ENCODE results near the gene POLG.

The POLG gene

DNA sequence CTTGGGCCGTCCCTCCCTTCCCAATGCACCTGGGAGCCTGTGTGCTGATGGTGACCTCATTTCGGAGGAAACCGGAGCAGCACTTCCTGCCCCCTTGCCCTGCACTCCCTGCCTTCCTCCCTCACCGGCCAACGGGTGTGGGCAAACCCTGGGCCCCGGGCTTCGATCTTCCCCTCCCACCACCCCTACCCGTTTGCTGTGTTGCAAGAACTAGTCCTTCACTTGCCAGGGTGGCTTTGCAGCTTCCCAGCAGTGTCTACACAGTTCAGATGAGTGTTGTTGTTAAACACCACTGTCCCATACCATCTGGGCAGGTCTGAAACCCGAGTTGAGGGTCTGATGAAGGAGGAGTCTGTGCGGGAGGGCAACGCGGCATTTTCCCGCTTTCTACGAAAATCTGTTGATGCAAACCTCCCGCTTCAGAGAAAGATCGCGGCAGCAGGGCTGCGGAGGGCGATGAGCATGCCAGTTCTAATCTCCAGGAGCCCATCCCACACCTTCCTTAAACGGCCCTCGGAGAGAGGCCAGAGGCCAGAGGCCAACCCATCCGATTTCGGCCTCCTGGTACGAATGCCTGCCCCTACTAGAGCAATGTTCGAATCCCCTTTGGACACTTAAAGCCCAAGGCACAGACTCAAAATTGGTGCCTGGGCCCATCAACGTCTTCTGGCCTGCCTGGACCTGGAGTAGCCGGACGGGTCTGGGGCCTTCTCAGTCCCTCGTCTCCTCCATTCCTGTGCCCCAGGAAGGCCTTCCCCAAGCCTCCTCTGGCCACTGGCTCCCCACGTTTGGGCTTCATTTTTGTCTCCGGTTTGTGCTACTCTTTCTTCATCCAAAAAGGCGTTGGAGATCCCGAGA is 35.7 kb upstream of the POLG start:
- DNase-seq (ENCODE audit: low read depth in 2 of 2): no peak

DNA sequence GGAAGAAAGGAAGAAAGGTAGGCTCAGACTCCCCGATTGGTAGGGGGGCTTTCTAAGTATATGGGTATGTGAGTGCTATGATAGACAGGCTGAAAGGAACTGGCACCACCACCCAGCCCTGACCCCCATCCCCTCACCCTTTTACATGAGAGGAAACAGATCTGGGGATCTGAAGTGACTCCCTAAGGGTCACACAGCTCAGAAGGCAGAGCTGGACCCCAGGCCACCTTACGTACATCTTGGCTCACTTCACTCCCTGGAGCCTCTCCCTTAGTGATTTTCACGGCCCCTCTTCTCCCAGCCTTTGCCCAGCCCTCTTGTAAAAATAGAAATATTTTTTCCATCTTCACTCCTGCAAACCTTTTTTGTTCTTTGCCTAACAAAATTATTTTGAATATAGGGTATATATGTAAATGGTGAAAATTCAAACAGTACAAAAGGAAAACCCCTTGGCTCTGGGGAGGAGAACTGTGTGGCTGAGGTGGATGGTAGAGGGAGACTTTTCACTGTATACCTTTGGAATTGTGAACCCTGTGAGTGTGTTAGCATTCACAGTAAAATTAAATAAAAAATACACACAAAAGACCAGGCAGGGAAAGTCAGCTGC is 34.8 kb upstream of the POLG start:
- DNase-seq (ENCODE audit: low read depth in 2 of 2): no peak

DNA sequence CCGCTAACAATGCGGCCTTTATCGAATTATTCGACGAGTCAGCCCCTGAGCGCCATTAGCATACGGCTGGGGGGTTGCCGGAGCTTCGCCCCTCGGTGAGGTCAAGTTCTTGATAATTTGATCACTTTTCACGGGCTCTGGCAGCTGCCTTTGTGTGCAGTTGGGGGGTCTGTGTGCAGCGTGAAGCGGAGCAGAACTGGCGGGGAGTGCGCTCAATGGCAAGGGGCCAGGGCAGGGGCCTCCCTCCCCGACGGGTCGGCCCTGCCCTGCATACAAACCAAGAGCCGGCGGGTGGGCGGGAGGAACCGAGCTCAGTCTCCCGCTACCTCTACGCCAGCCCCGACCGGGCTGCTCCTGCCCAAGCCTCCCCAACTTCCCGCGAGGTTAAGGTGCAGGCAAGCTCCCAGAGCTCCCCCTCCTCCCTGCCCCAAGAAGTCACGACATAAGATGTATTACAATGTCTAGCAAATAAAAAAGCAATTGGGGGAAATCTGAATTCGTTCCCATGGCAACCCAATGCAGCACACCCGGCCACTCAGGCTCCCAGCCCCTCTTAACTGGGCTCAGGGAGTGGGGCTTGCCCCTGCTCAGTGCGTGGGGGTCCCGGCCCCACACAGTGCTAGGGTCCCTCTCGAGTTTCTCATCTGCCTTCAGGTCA is 34.1 kb upstream of the POLG start:
- DNase-seq (ENCODE audit: low read depth in 2 of 2): no peak

DNA sequence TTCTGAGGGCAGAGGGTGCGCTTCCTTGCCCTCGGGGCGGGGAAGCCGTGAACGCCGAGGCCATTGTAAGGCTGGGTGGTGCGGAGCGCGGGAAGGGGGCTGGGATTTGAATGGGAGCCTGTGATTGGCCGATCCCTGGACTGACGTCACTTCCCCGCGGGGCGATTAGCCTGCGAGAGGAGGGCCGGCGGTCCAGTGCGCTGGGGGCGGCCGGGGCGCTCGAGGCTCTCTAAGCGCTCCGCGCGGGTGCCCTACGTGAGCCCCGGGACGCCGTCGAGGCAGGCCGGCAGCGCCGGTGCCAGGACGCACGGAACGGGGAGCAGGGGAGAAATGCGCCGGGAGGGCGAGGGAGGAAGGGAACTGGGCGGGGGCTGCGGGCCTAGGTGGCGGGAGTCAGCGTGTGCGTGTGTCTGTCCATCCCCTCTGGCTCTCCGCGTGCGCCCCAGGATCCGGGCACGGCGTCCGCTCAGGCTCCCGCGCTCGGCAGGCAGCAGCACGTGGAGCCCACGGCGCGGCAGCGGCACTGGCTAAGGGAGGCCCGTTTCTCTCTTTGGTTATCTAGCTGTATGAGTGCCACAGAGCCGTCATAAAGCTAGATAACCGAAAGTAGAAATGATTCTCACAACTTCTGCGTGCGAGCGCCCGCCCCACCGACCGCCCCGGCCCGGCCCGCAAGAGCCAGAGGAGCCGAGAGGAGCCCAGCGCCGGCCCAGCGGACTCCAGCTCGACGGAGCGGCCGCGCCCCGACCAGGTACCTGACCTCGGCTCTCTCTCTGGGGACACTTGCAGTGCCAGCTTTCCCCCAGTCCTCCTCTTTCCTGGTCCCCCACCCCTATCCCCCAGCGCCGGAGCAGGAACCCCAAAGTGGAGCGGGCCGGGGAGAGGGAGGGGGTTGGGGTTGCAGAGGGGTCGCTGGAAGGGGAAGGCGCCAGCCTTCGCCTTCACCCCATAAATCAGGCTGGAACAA is 33.1 kb upstream of the POLG start:
- no peak for DNase-seq (ENCODE audit: low read depth in 2 of 2)

DNA sequence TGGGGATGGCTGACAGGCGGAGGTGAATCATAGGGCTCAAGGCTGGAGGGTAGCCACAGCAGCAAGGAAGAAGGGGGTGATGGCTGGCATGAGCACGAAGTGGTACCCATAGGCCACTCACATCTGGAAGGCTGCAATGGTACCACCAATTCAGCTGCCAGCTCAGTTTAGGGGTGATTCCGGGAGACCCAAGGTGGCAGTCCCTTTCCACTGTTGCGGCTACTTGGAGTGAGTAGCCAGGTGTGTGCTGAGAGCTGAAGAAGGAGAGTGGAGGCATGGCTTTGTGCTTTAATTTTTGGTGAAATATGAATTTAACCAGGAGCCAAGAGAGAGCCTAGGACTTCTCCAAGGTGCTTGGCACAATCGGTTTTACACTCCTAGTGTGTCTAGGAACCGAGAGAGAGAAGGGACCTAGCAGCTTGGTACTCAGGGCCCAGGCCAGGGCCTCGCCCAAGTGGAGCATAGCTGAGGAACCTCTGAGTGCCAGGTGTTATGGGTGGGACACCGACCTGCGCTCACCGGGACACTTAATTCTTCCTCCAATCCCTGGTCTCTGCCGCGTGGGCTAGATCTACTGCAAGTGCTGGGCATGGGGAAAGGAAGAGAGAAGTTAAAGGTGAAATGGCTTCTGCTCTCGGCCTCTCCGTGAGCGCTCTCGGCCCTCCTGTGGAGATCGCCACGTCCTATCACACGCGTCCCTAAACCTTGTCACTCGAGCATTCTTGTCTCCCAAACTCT is 32.2 kb upstream of the POLG start:
- no peak for DNase-seq (ENCODE audit: low read depth in 2 of 2)

DNA sequence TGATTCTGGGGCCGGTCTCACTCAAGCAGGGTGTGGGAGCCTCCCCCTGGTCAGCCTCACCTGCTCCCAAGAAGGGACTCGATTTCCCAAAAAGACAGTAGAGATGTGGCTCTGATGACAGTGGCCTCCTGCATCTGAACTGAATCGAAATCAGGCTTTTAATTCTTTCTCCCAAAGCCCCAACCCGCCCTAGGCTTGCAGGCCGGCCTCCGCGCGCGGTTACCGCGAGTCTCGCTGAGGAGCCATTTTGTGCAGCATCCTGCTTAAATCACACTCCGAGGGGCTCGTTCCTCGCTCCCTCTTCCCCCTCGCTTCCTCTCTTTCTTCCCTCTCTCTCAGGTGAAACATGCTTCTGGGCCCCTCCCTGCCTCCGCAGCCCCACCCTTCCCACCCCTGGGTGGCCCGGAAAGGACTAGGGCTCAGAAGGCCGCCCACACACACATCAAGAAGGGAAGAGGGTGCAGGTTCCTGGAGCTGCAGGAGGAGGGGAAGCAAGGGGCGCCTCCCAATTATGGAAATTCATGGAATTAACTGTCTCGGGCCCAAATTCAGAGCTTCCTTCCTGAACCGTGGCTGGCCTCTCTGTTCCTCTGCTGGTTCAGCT is 30.9 kb upstream of the POLG start:
- no peak for DNase-seq (ENCODE audit: low read depth in 2 of 2)

DNA sequence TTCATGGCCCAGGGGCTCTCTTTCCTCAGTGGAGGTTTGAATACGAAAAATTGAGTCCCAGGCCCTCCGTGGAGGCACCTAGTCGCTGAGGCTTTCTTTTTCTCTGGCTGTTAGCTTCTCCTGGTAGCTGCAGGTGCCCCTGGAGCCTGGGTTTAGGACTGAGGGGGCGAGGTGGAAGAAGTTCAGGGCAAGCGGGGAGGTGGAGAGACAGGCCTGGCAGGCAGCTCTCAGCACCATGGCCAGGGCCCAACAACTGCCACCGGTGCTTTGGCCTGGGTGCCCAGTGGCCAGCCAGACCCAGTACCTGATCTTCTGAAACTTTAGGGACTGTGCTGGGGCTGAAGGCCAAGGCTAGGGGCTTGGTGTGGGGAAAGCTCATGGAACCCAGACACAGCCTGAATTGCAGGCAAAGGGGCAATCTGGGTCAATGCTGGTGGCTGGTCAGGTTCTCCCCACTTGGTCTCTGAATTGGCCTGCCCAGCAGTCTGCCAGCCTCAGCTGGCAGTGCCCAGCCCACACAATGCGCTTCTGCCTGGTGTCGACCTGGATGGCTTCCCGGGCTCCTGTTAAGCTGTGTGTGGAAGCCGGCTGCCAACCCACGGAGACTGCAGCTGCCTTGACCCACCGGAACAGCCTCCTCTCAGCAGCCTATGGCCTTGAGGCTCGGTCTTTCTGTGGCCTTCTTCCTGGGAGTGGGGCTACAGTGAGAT is 30.3 kb upstream of the POLG start:
- DNase-seq (ENCODE audit: low read depth in 2 of 2): no peak

DNA sequence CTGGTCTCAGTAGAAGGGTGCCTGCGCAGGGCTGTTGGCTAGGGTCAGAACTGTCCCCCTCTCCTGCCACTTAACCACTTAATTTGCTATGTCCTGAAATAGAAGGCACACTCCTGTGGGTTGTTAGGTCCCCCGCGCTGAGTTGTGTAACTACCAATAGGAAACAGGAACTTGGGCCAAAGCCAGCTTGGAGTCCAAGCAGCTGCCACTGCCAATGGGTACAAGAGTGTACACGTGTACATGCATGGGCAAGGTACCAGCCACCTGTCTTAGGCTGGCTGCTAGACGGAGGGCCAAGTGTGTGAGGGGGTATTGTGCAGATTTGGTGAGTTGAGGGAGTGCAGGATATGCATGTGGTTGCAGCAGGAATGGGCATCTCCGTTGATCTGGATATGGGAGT is 29.7 kb upstream of the POLG start:
- DNase-seq (ENCODE audit: low read depth in 2 of 2): no peak

DNA sequence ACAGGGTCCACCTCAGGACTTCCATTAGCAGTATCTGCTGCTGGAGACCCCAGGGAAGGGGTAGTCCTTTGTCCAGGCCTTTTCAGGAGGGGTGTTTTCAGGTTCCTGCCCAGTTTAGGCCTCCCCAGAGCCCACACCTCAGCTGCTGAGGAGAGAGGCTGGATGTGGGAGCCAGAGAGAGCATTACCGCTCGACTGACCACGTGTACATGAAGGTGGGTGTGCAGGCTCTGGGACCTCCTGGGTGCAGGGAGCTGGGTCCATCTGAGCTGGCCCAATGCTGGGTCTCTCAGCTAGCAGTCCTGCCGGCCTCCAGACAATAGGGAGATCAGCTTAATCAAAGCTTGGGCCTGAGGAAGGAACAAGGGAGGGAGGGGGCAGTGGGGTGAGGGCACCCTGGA is 29.1 kb upstream of the POLG start:
- no peak for DNase-seq (ENCODE audit: low read depth in 2 of 2)

DNA sequence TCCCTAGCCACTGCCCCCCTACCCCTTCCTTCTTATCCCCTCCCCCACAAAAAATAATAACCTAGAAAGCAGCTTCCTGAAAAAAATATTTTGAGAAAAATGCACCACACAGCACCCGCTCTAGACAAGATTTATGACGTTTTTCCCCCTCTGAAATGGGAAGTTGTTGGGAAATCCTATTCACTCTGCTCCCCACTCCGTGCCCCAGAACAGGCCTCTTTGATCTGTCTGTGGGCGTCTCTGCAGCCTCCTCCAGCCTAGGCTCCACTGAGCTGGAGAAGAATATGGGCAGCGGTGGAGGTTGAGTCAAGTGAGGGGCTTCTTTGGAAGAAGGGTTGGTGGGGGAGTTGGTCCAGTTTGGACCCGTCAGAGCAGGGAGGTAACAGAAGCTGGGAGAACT is 28.5 kb upstream of the POLG start:
- no peak for DNase-seq (ENCODE audit: low read depth in 2 of 2)

DNA sequence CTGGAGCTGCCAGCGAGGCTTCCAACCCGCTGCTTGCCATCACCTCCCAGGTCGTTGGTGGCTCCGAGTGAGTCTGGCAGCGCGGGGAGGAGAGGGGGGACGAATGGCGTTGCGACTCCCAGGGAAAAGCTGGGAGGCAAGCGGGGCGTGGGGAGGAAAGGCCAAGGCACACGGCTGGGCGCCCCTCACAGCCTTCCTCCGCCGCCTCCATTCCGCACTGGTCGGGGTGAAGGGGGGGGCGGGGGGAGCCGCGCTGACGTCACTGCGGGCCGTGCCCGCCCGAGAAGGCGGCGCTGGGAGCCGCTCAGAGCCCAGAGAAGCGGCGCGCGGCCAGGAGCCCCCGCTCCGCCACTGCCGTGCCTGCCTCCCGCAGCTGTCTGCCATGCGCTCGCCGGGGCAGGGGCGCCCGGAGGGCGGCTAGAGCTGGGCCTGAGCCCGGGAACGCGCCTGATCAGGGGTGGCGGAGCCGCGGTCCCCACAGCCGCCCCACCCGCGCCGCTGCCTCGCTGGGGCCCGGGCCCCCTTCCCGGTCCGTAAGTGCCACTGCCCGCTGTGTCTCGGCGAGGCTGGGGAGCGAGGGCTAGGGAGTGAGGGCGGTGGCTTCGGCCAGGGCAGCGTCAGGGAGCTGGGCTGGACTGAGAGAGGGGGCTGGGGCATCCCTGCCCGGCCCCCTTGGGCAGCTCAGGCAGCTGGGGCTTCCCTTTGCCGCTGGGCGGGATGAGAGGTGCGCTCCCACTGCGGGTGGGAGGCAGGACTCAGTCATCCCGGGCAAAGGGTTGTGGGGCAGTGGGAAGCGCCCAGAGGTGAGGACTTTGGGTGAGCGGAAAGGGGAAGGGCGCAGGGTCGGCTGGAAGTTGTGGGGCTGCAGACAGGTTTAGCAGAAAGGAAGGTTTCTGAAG is 27.8 kb upstream of the POLG start:
- no peak for DNase-seq (ENCODE audit: low read depth in 2 of 2)

DNA sequence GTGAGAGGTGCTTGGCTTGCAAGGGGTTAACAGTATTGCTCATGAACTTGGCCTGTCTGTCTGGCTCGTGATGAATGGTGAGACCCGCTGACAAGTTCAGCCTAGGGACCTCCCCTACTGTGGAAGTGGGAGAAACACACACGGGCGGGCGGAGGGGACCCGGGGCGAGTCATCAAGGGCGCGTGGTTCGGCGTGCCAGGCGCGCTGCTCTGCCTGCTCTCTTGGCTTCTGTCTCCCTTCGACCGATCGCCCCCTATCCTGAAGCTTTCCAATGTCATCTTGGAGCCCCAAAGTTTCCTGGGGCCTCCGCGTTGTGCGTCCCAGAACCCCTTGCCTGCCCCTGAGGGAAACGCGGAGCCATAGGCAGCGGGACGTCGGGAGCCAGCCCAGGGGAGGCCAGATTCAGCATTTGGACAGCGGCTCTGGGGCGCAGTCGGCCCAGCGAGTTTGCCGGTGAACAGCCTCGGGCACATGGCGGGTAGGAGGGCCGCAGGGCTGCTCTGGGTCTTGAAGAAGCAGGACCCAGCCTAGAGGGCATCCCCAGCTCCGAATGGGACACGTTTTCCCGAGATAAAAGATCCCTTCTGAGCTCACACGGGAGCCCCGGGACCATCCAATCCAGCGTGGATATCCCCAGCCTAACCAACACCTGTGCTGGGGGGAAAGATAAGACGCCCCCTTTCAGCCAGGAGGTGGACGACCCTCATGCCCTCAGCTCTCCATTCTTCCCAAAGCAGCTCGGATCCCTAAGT is 27.0 kb upstream of the POLG start:
- DNase-seq (ENCODE audit: low read depth in 2 of 2): peak in 1 of 2 experiments; percentile 3

DNA sequence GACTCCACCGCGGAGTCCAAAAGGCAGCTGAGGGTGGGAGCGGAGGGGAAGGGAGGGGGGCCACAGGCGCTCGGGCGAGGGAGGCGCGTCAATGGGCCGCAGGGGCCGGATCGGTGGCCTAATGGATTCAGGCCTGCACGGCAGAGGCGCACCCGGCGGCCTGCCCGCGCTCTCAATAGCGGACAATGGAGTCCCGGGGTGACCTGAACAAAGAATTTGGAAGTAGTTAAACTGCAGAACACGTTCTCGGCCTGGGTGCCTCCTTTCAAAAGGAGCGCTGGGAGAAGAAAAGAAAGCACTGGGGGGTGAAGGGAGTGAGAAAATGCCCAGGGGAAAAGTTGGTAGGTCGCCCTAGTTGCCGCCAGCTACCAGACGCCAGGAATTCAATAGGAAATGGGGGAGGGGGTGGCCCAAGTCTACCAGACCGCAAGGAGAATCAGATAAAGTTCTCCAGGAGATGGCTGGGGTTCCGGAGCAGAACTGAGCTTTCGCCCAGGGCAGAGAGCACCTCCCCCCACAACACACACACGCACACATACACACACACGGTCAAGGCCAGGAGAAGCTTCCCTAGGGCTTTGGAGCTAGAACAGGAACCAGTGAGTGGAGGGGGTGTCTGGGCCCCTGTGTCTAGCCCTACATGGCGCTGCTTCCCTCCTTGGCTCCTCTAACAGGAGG is 25.8 kb upstream of the POLG start:
- no peak for DNase-seq (ENCODE audit: low read depth in 2 of 2)

DNA sequence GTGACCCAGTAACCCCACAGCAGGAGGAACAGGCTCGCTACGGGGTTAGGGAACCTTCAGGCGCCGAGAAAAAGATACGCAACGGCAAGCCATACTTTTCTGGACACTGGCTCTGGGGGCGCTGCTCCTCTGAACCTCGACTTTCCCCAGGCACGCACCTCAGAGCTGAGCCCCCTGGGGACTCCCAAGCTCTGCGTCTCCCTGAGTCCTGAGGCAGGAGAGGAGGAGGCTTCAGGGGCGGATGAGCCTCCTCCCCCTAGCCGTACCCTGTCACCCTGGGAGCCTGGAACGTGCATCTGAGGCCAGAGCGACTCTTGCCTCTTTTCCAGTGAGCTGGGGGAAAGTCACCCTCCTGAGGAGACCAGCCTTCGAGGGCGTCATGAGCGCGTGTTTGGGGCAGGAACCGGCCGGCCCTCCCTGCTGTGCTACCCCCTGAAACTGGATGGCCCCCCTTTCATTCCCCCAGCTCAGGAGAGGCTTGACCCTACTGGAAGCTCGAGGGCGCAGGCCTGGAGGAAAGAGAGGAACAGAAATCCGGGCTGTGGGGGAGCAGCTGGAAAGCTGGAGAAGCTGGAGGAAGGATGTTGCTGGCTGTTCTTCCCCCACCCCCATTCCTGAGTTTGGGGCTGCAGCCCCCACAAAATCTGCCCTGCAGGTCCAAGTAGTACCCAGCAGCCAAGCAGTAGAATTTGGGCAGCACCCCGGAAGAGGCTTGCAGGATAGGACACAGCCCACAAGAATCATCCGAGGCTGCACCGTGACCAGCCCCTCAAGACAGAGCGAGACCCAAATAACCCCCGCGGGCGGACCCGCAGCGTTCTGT is 25.1 kb upstream of the POLG start:
- DNase-seq (ENCODE audit: low read depth in 2 of 2): no peak

DNA sequence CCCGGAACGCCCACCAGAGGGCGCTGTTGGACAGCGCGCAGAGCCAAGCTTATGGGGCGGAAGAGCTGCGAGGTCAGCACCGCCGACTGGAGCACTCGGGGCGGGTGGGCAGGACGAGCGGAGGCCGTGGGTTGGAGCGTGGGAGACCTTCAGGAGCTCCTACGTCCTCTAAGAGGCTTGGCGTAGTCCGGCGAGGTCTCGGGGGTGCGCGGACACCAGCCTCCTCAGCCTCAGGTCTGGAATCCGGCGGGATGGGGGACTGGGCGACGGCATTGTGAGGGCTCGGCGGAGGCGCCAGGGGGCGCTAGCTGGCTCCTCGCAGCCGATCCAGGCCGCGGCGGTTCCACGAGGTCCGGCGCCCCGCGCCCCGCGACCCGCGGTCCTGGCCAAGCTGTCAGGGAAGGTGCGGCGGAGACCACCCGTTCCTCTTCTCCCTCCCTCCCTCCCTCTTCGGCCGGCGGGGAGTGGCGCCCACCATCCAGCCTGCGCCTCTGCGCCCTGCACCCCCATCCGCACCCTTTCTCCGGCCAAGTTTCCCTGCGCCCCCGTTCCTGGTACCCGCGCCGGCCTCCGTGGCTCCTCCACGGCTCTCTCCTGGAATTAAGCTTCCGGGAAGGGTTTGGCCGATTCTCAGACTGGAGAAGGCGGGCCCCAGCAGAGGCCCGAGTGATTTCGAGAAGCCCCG is 24.3 kb upstream of the POLG start:
- DNase-seq (ENCODE audit: low read depth in 2 of 2): peak in 1 of 2 experiments; percentile 11

DNA sequence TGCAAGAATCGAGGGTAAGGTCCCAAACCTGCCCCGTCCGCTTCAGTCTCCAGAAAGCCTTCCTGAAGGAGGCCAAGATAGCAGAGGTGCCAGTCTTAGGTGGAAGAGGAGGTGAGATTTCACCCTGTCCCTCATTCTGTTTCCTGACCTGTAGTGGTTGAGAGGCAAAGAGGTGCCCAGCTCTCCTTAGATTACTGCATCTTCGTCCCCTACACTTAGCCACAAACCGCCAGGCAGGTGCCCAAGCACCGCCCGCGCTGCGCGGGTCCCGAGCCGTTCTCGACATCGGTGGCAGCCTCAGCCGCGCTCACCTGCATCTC is 23.8 kb upstream of the POLG start:
- no peak for DNase-seq (ENCODE audit: low read depth in 2 of 2)
